Peyer's patch (tissue), 4 donors: Measurements from ENCODE around the gene LAMB1.

Experiments
- CTCF ChIP-seq, 6 experiments: fragments of 450-650 bp in 4 of 6; fragments of 200-600 bp in 2 of 6; sonication (generic) in 1 of 6; IDR thresholded peaks; one replicate each; pipeline ENCODE4 v1.5.1; 2017 to 2019; ENCODE audit warnings: antibody characterized with exemption in 6 of 6, mild to moderate bottlenecking in 3 of 6, moderate library complexity in 1 of 6
- POLR2A ChIP-seq, 2 donors: fragments of 450-650 bp; IDR thresholded peaks; one replicate each; pipeline ENCODE4 v1.5.1; 2017; ENCODE audit warnings: antibody characterized with exemption in 2 of 2, mild to moderate bottlenecking in 2 of 2, moderate library complexity in 2 of 2

- TF ChIP-seq CTCF (IDR thresholded peaks at IDR 0.05) (no peak), POLR2A (IDR thresholded peaks at IDR 0.05) (no peak)
These were observed 124.3 kb downstream of the LAMB1 start for GRCh38 chr7:107878636-107879035.
